Sciatic nerve (tissue), 2 donors: ENCODE results near the gene SLC13A3. TPM values are rescaled to one million over a fixed set of nuclear protein-coding genes. Genes with fewer than 3 reads are reported as not detected.

Experiments
- ATAC-seq: fragments of 200-7000 bp; cut with Tn5 transposase; one replicate; pipeline ENCODE4 v1.9.1; 2020; ENCODE audit warnings: mild to moderate bottlenecking, moderate library complexity
- DNase-seq: peaks from one replicate; pipeline ENCODE4 v3.0.0-alpha.2; 2020; ENCODE audit warnings: low spot score
- intact Hi-C: fragments of 100-400 bp; cut with DNase I; formaldehyde crosslinking; loops from one replicate; pipeline ENCODE4 v1.14.2; 2022
- total RNA-seq: library from RNA; stranded (reverse); fragmentation: NEBNext Ultra II Directional; extraction: Animal tissue kit (Norgen Biotek cat#: 25700); gene quantifications from one replicate; pipeline ENCODE4 v1.2.1, GENCODE V29; 2021
- donor health status: DM: no; HTN: no; CAD: no.
- donor health status: DM: no; HTN: no; CAD: no.

Gene SLC13A3
- total RNA-seq, 1 donor from 2014 or later: 21.0 TPM

DNA sequence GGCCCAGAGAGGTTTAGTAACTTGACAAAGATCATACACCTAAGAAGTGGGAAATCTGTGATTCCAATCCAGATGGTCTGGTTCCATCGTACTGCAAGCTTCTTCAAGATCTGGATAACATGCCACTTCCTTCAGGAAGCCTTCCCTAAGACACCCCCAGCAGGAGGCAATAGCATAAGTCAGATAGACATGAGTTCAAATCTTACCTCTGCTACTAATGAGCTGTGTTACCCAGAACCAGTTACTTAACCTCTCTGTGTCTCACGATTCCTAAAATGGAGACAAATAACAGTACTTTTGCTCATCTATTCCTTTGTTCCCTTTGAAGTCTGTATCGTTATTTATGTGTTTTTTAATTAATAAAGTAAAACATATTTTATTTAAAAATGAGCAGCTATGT, 78.5 kb downstream of the SLC13A3 start:
- no peak for DNase-seq
- ATAC-seq: no peak
- intact Hi-C loops: no loop called here

DNA sequence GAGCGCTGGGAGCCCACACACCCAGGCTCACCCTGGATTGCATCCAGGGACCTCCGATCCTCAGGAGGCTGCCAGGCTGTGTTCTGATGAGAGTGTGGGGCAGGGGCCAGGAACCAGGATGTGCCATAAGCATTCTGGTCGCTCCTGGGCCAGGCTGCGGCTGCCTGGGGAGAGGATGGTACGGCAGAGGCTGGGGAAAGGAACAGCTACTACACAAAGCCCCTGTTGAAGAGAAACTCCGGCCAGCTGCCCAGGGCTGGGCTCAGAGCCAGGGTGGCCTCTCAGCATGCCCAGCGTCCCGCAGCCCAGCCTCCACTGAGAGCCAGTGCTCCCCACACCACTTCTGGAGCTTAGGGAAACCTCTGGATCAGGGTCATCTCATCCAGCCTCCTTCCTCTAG, 79.1 kb downstream of the SLC13A3 start:
- intact Hi-C loops: no loop called here
- peak; percentile 72 for ATAC-seq
- peak; percentile 75 for DNase-seq

DNA sequence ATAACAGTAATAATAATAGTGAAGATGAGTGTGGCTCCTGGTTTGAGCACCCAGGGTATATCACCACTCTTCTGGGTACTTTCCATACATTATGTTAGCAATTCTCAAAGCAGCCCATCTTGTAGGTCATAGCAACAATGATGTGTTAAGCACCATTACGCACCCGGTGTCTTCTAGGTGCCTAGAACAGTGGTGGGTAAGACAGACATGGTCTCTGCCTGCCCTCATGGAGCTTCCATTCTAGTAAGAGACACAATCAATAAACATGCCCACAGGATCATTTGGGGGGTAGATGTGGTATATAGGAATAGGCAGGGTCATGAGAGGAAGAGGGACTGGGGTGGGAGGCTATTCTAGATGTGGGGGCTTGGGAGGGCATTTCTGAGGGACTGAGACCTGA, 79.8 kb downstream of the SLC13A3 start:
- no peak for DNase-seq

DNA sequence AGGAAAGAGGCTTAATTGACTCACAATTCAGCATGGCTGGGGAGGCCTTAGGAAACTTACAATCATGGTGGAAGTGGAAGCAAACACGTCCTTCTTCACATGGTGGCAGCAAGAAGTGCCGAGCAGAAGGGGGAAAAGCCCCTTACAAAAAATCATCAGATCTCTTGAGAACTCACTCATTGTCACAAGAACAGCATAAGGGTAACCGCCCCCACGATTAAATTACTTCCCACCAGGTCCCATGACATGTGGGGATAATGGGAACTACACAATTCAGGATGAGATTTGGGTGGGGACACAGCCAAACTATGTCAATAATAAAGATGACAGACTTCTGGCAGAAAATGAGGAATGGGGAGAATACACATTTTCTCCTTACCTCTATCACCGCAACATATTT, 80.3 kb downstream of the SLC13A3 start:
- DNase-seq: no peak

More for the DNA sequence above, 79.8 kb downstream of the SLC13A3 start:
- no peak for ATAC-seq
- intact Hi-C loops: no loop called here

DNA sequence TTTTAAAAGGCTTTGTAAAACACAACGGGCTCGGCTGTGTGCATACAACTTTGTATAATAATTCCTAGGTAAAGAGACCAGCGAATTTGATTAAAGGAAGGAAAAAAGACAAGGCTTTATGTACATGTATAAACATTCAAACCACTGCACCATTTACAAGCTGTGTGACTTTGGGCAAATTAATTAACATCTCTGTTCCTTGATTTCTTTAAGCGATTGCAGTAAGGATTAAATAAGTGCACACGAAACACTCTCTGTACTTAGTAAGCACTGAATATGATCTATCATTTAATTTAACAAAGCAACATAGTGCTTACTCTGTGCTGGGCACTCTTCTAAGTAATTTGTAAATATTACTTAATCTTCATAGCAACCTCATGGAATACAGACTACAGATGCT, 81.3 kb downstream of the SLC13A3 start:
- intact Hi-C loops: no loop called here
- ATAC-seq (no peak), DNase-seq (no peak)

More for the DNA sequence above, 80.3 kb downstream of the SLC13A3 start:
- intact Hi-C loops: no loop called here
- ATAC-seq: no peak

DNA sequence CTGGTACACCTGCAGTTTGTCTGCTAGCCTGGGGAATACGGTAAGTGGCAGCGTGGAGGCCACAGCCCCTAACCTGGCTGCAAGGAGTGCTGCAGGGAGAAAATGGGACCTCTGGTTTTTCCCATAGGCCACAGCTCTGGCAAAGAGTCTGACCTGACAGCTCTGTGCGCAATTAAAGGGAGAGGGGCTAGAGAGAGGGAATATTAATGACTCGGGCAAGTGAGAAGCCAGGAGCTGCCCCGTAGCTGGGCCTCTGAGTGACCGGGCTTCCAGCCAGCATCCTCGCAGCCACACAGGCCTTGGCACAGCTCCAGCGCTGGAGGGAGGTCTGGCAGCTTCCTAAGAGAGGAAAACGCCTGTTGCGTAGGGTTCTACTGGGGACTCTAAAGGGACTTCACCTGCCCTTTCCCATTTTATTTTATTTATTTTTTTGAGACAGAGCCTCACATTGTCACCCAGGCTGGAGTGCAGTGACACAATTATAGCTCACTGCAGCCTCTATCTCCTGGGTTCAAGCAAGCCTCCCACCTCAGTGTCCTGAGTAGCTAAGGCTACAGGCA, 82.6 kb downstream of the SLC13A3 start:
- peak; percentile 79 for ATAC-seq
- intact Hi-C loops: no loop called here
- DNase-seq: peak; percentile 94

DNA sequence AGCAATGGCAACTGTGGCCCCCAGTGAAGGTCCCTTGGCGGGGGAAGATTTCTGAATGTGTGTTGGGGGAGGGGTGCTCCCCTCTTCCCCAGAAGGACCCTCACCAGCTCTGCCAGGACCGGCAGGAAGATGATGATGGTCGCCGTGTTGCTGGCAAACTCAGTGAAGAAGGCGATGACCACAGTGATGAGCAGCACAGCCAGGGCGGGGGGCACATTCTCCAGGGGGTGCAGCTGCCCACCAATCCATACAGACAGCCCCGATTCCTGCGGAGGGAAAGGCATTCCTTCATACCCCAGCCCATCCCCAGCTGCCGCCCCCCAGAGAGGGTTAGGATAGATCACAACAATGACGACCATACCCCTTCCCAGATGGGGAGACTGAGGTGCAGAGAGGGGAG, 85.1 kb downstream of the SLC13A3 start:
- DNase-seq (no peak), ATAC-seq (no peak)
- intact Hi-C loops: no loop called here

DNA sequence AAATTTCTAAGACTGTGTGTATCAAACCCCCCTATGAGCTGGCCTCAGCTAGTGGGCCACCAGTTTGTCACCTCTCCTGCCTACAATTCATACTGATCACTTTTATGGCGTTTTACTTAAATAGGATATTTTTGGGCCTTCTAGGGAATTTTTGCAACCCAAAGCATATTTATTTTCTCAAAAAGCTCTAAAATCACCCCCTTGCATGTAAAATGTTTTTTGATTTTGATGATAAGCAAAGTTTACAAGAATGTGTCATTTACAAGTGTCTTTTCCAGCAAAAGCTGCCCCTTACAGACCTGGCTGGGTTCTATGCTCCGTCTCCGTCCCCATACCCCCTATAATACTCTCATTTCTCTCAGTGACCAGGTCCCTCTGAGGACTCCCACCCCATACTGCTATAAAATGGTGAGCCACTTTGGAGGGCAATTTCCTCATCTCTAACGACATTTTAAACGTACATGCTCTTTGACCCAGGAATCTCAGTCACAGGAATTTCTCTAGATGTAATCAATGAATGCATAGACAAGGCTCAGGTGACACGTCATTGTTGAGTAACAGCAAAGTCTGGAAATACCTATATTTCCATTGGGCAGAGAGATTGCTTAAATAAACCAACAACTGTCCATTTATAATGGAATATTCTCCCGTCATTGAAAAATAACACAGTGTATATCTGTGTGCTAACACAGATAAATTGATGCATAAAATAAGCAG, 86.9 kb downstream of the SLC13A3 start:
- ATAC-seq: no peak
- intact Hi-C loops: no loop called here
- no peak for DNase-seq

DNA sequence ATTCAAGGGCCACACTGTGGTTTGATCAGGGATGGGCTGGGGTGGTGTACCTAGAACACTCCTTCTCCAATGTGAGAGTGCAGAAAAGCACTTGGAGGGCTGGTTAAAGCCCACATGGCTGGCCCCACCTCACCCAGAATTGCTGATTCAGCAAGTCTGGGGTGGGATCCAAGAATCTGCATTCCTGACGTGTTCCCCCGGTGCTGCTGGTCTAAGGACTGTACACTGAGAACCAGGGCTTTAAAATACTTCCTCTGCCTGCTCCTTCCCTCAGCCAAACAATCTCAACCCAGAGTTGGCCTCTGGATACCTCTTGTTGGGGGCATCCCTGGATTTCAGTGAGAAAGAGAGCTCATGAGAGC, 87.4 kb downstream of the SLC13A3 start:
- DNase-seq: no peak
- intact Hi-C loops: no loop called here
- no peak for ATAC-seq

DNA sequence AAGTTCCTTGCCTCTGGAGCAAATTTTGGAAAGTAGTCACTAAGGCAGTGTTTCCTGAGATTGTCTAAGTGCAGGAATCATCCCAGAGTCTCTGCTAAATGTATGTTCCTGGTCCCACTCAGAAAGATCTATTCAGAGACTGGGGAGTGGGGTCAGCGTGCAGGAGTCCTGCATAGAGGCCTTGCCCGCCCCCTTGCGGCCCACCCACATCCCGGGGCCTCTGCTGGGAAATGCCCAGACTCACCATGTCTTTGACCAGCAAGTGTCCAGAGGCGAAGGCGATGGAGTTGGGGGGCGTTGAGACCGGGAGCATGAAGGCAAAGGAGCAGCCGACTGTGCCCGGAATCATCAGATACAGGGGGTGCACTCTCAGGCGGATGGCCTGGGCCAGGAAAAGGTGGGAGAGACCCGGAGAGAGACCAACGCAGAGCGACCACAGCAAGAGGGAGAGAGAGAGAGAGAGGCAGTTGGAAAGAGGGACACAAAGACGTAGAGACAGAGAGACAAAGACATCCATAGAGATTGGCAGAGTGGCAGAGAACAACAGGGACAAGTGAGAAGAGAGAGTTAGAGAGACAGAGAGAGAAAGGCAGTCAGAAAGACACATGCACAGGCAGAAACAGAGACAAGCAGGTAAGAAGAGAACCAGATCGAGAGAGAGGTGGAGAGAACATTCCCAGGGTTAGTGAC, 87.9 kb downstream of the SLC13A3 start:
- DNase-seq (no peak), ATAC-seq (peak; percentile 16)
- intact Hi-C loops: no loop called here

DNA sequence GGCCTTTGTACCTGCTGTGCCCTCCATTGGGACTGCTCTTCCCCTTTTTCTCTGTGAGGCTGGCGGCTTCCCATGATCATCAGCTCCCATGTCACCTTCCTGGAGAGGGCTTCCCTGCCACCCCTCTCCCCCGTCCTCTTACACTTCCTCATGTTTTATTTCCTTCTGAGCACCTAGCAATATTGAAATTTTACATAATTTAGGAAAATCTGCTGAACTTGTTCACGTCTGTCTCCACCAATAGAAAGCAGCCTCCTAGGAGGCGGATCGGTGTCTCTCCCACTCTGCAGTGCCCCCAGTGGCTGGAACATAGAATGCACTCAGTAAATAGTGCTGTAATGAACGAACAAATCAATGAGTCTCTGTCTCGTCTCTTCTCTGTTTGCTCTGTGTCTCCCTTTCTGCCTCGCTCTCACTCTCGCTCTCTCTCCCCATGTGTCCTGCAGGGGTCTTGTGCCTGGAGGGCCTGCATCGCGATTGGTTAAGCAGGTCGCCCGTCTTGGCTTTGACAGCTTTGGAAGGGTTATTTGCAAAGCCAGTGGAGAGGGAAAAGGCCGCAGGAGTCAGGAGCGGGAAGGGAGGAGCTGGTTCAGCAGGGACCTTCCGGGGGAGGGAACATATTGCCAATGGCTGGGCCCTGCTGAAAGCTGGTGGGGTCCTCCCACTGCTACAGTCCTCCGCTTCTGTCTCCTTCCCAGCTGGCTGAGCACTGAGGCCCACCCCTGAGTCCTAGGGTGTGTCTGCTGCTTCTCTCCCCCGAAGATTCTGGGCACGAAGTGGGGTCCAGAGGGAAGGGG, 88.7 kb downstream of the SLC13A3 start:
- ATAC-seq: peak; percentile 94
- intact Hi-C loops: no loop called here
- peak; percentile 88 for DNase-seq

DNA sequence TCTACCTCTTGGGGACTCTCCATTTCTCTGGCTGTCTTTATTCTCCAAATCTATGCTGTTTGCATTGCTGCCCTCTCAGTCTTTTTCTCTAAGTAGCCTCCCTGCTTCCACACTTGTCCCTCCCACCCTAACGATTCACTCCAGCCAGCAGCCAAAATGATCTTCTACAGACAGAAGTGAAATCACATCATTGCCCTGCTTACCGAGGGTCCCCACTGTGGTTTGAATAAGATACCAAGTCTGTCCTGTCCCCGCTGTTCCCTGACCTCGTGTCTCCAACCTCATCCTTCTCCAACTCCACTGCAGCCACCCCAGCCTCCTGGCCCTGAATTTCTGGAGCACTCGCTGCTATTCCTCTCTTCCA, 89.3 kb downstream of the SLC13A3 start:
- ATAC-seq (no peak), DNase-seq (no peak)
- intact Hi-C loops: no loop called here

DNA sequence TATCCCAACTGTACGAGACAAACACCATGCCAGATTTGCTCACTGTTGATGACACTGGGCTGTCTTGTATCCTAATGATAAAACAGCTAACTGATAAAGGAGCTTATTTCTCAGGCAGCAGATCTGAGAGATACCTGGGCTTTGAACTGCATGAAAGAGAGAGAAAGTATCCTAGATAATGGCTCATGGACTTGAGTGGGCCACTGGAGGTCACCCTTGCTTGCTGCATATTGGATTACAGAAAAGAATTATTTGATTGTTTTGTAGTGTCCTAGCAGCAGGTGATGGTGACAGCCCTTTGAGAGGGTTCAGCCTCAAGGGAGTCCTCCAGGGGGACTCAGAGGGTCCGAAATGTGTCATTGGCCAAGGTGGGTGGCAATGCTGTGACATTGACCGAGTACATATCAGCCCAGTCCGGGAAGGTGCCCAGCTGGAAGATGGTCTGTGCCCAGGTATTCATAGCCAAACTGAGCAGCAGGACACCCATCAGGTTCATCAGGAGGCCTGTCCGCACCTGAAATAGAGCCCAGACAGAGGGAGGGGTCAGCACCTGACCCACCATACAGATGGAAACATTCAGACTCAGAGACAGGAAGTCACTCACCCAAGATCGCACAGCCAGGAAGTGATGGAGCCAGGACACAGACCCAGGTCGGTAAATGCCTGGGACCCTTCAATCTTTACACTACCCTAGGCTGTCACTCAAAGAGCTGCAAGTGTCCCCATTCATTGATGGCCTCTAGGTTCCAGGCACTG, 91.4 kb downstream of the SLC13A3 start:
- ATAC-seq (no peak), DNase-seq (no peak)
- intact Hi-C loops: no loop called here

DNA sequence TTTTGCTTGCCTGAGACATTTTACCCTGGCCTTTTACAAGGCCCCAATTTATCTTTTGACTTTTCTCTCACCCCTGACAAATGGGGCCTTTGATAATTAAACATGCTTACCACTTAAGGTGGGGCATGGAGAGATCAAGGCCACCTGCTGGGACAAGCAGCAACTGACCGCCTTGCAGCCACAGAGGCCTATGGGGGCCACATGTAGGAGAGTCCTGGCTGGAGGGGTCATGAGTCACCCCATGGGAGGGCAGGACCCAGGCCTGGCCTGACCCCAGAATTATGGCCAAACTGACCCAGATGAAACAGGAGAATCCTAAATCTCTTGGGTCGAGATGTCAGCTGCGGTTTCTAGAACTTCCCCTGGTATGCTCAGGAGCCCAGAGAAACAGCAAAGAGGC, 92.3 kb downstream of the SLC13A3 start:
- DNase-seq: no peak
- intact Hi-C loops: no loop called here
- no peak for ATAC-seq

DNA sequence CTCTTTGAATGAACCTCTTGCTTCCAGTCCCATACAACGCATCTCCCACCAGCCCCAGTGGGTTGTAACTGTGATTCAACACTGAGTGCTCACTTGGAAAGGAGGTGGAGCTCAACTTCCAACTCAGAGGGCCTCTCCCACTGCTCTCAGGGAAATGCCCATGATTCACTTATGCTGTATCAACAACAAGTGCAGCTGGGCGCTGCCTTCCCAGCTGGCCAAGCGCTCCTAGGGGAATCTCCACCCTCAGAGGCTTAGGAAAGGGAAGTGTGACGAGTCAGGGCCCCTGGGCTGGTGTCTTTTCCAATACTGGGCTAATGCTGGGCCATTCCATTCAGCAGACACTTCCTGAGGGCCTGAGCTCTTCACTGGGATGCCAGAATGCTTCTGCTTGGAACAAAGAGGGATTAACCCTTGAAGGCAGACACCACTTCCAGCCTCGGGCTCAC, 92.7 kb downstream of the SLC13A3 start:
- ATAC-seq (no peak), DNase-seq (no peak)
- intact Hi-C loops: no loop called here

DNA sequence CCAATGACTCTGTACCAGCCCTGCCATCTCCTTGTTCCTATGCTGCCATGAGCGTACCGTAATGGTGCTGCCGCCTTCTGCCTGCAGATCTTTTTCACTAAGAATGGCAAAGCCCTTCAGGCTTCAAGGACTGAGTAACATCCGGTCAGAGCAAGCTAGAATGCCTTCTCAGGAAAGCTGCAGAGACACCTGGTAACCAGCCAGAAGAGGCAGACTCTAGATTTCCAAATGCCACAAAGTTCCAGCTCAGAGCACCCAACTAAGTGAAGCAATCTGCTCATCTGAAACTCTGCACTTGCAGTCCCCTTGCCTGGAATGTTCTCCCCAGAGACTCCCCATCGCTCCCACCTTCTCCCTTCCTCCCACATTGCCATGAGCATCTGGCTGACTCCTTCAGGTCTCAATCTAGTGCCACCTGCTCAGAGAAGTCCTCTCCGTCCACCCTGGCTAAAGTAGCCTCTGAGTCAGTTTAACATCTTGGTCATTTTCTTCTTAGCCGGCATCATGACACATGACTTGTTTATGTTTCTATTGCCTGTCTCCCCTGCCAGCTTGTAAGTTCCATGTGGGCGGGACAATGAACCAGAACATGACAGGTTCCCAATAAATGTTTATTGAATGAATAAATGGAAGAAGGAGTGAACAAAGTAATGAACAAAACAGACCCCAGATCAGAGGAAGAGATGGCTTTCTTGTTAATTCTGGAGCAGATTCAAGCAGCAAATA, 93.9 kb downstream of the SLC13A3 start:
- DNase-seq (no peak), ATAC-seq (no peak)
- intact Hi-C loops: no loop called here

DNA sequence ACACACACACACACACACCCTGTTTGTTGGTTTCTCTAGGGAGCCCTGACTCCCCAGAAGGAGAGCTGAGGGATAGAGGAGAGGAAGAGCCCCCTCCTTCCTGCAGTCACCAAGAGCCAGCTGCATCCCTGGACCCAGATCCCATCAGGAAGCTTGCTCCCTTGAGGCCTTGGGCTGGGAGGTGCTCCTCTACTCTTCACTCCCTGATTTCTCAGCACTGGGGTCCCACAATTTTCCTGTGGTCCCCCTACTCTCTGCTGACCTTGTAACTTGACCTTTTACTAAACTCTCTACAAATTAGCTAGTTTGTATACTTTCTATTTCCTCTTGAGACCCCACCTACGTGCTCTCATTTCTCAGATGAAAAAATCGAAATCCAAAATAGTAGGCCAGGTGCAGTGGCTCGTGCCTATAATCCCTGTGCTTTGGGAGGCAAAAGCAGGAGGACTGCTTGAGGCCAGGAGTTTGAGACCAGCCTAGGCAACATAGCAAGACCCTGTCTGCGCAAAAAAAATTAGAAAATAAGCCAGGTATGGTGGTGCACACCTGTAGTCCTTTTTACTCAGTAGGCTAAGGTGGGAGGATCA, 95.8 kb downstream of the SLC13A3 start:
- intact Hi-C loops: no loop called here
- DNase-seq (no peak), ATAC-seq (no peak)

DNA sequence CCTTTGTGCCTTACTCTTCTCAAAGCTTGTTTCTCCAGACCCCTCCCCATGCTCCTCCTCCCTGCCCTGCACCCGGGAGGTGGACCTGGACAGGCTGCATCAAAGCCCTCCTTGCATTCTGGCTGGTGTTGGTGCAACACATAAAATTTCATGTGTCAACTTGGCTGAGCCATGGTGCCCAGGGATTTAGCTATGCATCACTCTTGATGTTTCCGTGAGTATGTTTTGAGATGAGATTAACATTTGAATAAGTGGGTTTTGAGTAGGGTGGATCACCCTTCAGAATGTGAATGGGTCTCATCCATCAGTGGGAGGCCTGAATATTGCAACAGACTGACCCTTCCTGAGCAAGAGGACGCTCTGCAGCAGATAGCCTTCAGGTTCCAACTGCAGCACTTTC, 96.4 kb downstream of the SLC13A3 start:
- ATAC-seq: no peak
- DNase-seq: no peak
- intact Hi-C loops: no loop called here
